ENCODE data around the gene CCDC167. TPM values are rescaled to one million over a fixed set of nuclear protein-coding genes. Genes with fewer than 3 reads are reported as not detected.

The CCDC167 gene
- total RNA-seq, 1 experiment from 2014 or later, result 31.9 TPM

DNA sequence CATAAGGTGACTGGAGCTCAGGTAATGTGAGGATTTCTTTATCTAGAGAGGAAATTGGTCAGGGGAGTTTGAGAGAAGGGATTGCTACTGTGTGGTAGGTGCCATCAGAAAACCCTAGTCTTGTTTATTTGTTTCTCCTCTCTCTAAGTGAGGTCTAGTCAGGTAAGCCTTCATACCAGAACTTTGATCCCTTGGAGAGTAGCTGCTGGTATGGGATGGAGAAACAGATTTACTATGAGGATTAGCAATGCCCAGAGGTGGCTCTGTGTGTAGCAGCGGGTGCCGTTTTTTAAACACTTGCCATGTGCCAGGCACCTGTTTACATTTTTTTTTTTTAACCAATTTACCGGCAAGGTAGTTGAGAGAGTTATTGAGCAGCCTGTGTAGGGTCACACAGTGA is 47.2 kb downstream of the CCDC167 start:
- Histone ChIP-seq H2BK5ac (ENCODE audit: insufficient read length, low read length) (no peak overlapping the region), H3K56ac (ENCODE audit: insufficient read length, low read depth, low read length) (no peak overlapping the region), H3K18ac (ENCODE audit: insufficient read length, low read depth, low read length) (no peak overlapping the region), H3K79me1 (ENCODE audit: insufficient read depth, low read depth, low read length, poor library complexity, severe bottlenecking) (no peaks in the 10 kb centered on the region), H2AK5ac (ENCODE audit: insufficient read length, low read length) (no peak overlapping the region), H4K5ac (ENCODE audit: insufficient read length, low read depth, low read length) (no peak overlapping the region), H4K20me1 (ENCODE audit: control insufficient read depth, insufficient read depth, insufficient read length) (no peaks in the 10 kb centered on the region), H3K27me3 (ENCODE audit: insufficient read depth, low read length) (no peaks in the 10 kb centered on the region), H2BK120ac (ENCODE audit: low read depth, low read length, poor library complexity, severe bottlenecking) (no peak overlapping the region), H4K8ac (replicated peaks; ENCODE audit: insufficient read length, low read depth, low read length) (no peak overlapping the region), H4K91ac (ENCODE audit: insufficient read length, low read depth, low read length) (no peak overlapping the region), H3K79me2 (ENCODE audit: insufficient read depth, low read length) (no peaks in the 10 kb centered on the region), H3K4me2 (ENCODE audit: insufficient read depth, insufficient read length, low read length) (no peak overlapping the region), H3K9ac (ENCODE audit: extremely low read depth, insufficient read length, low read length) (no peak overlapping the region), H2BK15ac (ENCODE audit: low read depth, low read length) (no peak overlapping the region), H3K27ac (ENCODE audit: insufficient read length, low read depth, low read length) (no peak overlapping the region), H2BK20ac (ENCODE audit: low read depth, low read length, poor library complexity, severe bottlenecking) (no peak overlapping the region), H3K14ac (ENCODE audit: insufficient read depth, low read length) (no peak overlapping the region), H3K4me1 (ENCODE audit: insufficient read depth, low read length) (no peaks in the 10 kb centered on the region), H3K23me2 (ENCODE audit: insufficient read length, low read depth, low read length, poor library complexity, severe bottlenecking) (no peaks in the 10 kb centered on the region), H3T11ph (ENCODE audit: low read length) (no peak overlapping the region), H3K4ac (ENCODE audit: low read depth, low read length) (no peak overlapping the region), H2AFZ (ENCODE audit: low read length) (no peak overlapping the region), H3K9me3 (ENCODE audit: control insufficient read depth, low read depth, low read length) (no peaks in the 10 kb centered on the region), H3K23ac (ENCODE audit: insufficient read length, low read depth, low read length) (no peak overlapping the region), H2BK12ac (ENCODE audit: insufficient read length, low read depth, low read length) (no peak overlapping the region)
- Mint-ChIP-seq H3K36me3 (ENCODE audit: insufficient read depth in 1 of 3, low read depth in 3 of 3) (peaks cover 18 to 69% (median 54%) of the 10 kb centered on the region in 3 experiments; a peak in 6 of 7 replicates), H3K9me3 (no peaks in the 10 kb centered on the region), H3K27ac (no peak overlapping the region), H3K4me3 (no peak overlapping the region), H3K27me3 (ENCODE audit: low read depth) (no peaks in the 10 kb centered on the region), H3K4me1 (no peaks in the 10 kb centered on the region)
- DNase-seq, result no peak
- no CpG with 5 or more reads among the region's 3 CpGs for WGBS (ENCODE audit: extremely low coverage, insufficient read length, low lambda C conversion rate)
- TF ChIP-seq, protein P1, sequence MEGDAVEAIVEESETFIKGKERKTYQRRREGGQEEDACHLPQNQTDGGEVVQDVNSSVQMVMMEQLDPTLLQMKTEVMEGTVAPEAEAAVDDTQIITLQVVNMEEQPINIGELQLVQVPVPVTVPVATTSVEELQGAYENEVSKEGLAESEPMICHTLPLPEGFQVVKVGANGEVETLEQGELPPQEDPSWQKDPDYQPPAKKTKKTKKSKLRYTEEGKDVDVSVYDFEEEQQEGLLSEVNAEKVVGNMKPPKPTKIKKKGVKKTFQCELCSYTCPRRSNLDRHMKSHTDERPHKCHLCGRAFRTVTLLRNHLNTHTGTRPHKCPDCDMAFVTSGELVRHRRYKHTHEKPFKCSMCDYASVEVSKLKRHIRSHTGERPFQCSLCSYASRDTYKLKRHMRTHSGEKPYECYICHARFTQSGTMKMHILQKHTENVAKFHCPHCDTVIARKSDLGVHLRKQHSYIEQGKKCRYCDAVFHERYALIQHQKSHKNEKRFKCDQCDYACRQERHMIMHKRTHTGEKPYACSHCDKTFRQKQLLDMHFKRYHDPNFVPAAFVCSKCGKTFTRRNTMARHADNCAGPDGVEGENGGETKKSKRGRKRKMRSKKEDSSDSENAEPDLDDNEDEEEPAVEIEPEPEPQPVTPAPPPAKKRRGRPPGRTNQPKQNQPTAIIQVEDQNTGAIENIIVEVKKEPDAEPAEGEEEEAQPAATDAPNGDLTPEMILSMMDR (conservative IDR thresholded peaks at IDR 0.05), result no peak
